ENCODE measurements around the gene SSMEM1.

GRCh38 chr7:130256704-130257103, 49.0 kb downstream of the SSMEM1 start:
- TF ChIP-seq CTCF (IDR thresholded peaks at IDR 0.05; ENCODE audit: insufficient read depth, low read length, poor library complexity, severe bottlenecking) (no peak), EZH2phosphoT487 (conservative IDR thresholded peaks at IDR 0.05; ENCODE audit: low read length) (no peak)

Measured in SU-DHL-6 (cell line).